GM19468 (cell line): Measurements from ENCODE around the gene DENND2C.

Experiments used
- ATAC-seq: cut with Tn5 transposase; IDR thresholded peaks from one replicate; pipeline ENCODE4 v1.9.1; 2021; ENCODE audit warnings: mild to moderate bottlenecking, moderate library complexity, moderate number of reproducible peaks; ENCODE audit not compliant: unreplicated experiment; ENCODE audit errors: extremely low read depth

DENND2C gene

GRCh38 chr1:114551400-114551799, 118.4 kb downstream of the DENND2C start:
- no peak for ATAC-seq

- no peak for ATAC-seq
These were observed 119.5 kb downstream of the DENND2C start for GRCh38 chr1:114550336-114550735.

- ATAC-seq, result no peak
These were observed 120.7 kb downstream of the DENND2C start for GRCh38 chr1:114549137-114549536.

GRCh38 chr1:114547076-114547475, 122.8 kb downstream of the DENND2C start:
- no peak for ATAC-seq

- no peak for ATAC-seq
These were observed 124.1 kb downstream of the DENND2C start for GRCh38 chr1:114545796-114546195.

- no peak for ATAC-seq
These were observed 124.5 kb downstream of the DENND2C start for GRCh38 chr1:114545315-114545714.

- ATAC-seq, result no peak
These were observed 129.0 kb downstream of the DENND2C start for GRCh38 chr1:114540821-114541220.

GRCh38 chr1:114540272-114540671, 129.6 kb downstream of the DENND2C start:
- ATAC-seq, result no peak

- ATAC-seq, result no peak
These were observed 133.8 kb downstream of the DENND2C start for GRCh38 chr1:114536043-114536442.

DNA sequence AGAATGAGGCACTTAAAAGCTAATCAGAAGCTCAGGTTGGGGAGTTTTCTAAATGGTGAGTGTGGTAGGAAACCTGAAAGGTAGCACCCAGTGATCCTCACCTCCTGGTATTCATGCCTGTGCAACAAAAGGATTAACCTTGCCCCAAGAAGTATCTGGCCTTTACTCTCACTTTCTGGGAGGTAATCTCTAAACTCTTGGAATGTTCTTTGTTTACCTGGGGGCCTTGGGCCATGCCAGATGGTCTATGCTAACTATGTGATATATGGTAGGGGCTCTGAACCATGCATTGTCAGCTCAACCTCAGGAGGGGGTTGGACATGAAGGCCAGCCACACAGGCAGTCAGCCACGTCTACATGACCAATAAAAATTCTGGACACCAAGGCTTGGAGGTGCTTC, 134.4 kb downstream of the DENND2C start:
- ATAC-seq, result no peak
